EL (cell line): Measurements from ENCODE around the gene CEP76.
"Not testable (repeated sequence)": the region's sequence is repeated elsewhere in the genome, so short reads cannot be mapped to it uniquely, and the experiment has no call there.

ENCODE experiments used
- DNase-seq: peaks from one replicate; pipeline ENCODE4 v3.0.0-alpha.2; 2016

The CEP76 gene

GRCh38 chr18:12640881-12641200 is 61.7 kb downstream of the CEP76 start:
- no peak for DNase-seq

- DNase-seq = peak; percentile 89
Measured at GRCh38 chr18:12639990-12640880, 62.3 kb downstream of the CEP76 start.

DNA sequence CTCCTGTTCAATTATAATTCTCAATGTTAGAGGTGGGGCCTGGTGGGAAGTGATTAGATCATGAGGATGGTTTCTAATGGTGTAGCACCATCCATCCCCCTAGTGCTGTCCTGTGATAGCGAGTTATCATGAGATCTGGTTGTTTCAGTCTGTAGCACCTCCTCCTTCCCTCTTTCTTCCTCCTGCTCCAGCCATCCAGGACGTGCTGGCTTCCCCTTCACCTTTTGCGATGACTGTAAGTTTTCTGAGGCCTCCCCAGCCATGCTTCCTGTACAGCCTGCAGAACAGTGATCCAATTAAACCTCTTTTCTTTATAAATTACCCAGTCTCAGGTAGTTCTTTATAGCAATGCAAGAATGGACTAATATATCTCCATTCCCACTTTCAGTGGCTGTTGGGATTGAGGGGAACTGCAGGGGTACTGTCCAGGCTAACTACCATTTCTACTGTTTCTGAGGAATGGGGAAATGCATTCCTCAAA is 63.8 kb downstream of the CEP76 start:
- no peak for DNase-seq

- DNase-seq = peak; percentile 87
Measured at GRCh38 chr18:12637901-12638643, 64.5 kb downstream of the CEP76 start.

DNA sequence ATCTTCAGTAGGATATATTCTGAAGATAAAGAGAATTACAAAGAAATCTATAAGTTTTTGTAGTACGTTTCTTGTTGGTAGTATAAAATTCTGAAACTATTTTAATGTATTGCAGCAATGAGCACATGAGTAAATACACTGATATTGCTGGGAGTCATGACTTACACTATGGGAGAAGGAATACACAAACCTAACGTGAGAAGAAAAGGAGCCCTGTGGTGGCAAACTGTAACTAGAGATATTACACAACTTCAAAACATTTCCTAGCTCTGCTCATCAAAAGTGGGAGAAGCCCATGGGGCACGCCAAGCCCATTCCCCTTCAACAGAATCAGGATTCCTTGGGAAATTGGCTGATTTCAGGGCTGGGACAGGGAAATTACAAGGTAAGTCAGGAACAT is 65.1 kb downstream of the CEP76 start:
- peak; percentile 26 for DNase-seq

GRCh38 chr18:12631831-12632477 is 70.6 kb downstream of the CEP76 start:
- no peak for DNase-seq

DNA sequence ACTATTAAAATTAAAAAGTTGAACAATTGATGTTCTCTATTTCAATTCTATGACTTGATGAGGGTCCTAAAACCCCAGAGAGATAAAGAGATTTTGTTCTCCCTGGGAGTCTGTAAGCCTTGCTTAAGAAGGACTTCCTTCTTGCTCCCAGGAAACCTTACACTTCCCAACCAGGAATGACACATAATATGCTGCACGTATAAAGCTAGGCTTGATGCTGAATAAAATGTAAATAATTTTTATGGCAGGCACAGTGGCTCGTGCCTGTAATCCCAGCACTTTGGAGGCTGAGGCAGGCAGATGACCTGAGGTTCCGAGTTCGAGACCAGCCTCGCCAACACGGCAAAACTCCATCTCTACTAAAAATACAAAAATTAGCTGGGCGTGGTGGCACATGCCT is 72.4 kb downstream of the CEP76 start:
- peak; percentile 65 for DNase-seq

- peak; percentile 75 for DNase-seq
Measured at GRCh38 chr18:12628706-12629702, 73.5 kb downstream of the CEP76 start.

GRCh38 chr18:12627199-12627598 is 75.3 kb downstream of the CEP76 start:
- not testable (repeated sequence) for DNase-seq

- DNase-seq = no peak
Measured at GRCh38 chr18:12625241-12625640, 77.3 kb downstream of the CEP76 start.
